HuH-7 (cell line): Measurements from ENCODE around the gene CDT1.
"Not testable (repeated sequence)": the region's sequence is repeated elsewhere in the genome, so short reads cannot be mapped to it uniquely, and the experiment has no call there.

Source experiments
- DNase-seq: peaks from one replicate; pipeline ENCODE4 v3.0.0; 2011; ENCODE audit warnings: low spot score

CDT1 gene

GRCh38 chr16:88817785-88818574 is 14.4 kb downstream of the CDT1 start:
- DNase-seq, result no peak

DNA sequence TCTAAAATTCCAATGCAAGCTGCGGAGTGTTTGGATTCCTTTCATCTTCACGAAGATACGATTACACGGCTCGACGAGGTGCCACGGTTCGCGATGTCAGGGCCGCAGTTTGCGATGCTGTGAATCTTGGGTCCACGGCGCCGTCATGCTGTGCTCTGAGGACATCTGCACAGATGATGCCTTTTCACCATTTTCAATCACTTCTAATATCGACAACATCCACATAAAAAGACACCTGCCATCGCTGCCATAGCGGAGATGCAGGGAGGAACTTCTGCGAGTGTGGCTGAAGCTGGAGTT is 14.9 kb downstream of the CDT1 start:
- no peak for DNase-seq

DNA sequence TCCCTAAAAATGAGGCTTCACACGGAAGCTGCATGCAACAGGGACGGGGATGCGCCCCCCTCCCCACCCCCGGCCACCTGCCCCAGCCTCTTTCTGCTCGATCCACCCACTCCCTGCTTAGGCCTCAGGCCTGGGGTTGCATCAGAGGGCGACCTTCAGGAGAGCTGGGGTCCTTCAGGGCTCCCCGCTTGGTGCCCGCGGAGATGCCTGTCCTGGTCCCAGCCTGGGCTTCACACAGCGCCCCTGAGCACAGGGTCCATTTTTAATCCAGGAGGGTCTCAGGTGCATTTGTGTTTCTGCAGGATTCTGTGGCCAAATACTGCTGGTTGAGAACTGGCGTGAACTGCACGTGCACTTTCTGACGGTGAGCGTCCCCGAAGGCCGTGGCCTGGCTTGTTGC is 15.5 kb downstream of the CDT1 start:
- no peak for DNase-seq

DNA sequence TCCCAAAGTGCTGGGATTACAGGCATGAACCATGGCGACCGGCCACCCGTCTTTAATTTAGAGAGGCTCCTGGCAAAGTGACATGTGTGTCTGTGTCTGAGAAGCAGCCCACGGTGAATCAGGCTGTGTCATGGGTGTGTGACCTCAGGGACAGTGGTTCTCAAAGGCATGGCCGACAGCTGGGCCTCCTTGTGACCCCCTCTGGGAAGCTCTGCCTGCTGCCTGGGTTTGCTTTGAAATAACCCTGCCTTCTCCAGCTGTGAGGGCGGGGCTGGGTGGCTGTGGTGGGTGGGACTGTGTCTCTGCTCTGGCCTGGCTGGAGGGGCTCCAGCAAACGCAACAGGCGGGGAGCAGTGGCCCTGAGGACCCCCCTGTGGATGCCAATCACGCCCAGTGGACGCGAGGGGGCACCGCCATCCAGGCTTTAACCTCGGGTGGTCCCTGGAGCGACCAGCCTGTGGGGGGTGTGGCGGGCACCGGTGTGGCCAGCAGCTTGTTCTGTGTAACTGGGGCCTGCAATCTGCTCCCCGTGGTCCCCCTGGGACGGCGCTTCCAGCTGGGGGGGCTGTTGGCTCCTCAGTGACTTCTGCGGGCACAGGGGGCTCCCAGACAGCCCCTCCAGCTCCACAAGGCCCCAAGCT is 16.9 kb downstream of the CDT1 start:
- no peak for DNase-seq

- DNase-seq, result no peak
These were observed 17.7 kb downstream of the CDT1 start for GRCh38 chr16:88821168-88821850.

- no peak for DNase-seq
These were observed 18.9 kb downstream of the CDT1 start for GRCh38 chr16:88822281-88823040.

DNA sequence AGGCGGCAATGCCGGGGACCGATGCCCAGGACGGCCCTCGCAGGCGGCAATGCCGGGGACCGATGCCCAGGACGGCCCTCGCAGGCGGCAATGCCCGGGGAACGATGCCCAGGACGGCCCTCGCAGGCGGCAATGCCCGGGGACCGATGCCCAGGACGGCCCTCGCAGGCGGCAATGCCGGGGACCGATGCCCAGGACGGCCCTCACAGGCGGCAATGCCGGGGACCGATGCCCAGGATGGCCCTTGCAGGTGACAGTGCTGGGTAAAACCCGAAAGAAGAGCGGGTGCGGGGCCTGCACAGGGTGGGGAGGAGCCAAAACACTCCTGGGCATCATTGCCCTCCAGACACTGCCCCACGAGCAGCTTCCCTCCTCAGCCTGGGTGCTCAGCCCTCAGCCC is 20.1 kb downstream of the CDT1 start:
- DNase-seq, result not testable (repeated sequence)

DNA sequence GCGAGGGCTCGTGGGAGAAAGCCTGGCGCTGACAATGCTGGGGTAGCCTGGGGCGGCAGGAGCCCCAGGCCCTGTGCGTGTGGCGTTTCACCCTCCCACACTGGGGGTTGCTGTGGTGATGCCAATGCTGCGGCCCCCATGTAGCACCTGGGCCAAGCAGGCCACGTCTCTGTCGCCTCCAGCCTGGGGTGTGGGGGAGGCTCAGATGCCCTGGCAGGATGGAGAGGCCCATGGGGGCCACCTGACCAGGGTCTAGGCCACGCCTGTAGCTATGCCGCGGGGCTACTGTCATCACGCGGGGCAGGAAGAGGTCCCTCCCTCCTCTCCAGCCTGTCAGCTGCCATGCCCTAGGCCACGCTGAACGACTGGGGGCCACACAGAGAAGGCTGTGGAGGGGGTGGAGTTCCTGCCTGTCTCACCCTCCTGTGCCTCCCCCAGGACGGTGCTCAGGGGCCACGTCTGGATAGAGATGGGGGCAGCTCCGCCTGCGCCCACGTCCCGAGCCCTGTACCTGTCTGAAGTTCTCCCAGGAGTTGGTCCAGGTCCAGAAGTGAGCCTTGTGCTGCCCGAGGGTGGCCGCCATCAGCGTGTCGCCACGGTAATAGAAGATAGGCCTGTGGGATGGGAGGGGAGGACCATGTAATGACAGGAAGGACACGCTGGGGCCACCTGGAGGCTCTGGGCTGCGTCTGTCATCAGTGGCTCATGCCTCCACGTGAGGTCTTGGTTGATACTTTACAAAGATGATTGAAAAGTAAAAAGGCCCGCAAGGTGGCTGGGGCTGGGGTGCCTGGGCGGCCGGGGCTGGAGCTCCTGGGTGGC is 20.9 kb downstream of the CDT1 start:
- no peak for DNase-seq

GRCh38 chr16:88825146-88825545 is 21.6 kb downstream of the CDT1 start:
- DNase-seq, result no peak

DNA sequence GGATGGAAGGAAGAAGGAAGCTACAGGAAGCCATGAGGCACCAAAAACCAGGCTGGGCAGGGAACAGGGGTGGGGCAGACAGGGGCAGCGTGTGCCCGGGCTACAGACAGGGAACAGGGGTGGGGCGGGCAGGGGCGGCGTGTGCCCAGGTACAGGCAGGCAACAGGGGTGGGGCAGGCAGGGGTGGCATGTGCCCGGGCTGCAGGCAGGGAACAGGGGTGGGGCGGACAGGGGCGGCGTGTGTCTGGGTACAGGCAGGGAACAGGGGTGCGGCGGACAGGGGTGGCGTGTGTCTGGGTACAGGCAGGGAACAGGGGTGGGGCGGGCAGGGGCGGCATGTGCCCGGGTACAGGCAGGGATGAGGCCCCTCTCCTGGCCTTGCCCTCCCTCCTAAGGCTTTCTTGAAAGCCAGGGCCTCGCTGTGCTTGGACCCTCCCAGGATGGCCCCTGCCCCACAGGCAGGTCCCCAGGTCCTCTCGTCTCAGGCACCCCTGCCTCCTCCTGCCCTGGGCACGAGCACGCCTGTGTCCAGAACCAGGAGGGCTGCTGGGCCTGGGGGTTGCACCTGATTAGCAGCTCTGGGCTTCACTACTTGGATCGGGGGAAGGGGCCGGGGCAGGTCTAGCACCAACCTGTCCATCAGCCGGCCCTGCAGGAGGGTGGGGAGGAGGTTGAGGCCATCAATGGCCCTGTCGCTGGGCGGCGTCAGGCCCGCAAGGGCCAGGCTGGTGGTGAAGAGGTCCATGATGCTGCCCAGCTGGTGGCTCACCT is 22.7 kb downstream of the CDT1 start:
- no peak for DNase-seq

GRCh38 chr16:88827727-88828126 is 24.1 kb downstream of the CDT1 start:
- DNase-seq, result no peak

DNA sequence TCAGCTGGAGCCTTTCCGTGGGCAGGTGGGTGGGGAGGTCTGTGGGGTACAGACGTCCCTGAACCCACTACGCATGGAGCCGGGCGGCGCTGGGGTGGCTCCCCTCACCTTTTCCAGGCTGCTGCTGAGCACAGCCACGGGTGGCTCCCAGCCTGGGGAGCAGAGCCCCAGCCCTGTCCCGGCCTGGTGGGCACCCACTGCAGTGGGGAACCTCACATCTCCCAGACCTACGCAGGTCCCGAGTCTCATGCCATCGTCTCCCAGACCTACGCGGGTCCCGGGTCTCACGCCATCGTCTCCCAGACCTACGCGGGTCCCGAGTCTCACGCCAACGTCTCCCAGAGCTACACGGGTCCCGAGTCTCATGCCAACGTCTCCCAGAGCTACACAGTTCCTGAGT is 25.1 kb downstream of the CDT1 start:
- DNase-seq, result no peak

DNA sequence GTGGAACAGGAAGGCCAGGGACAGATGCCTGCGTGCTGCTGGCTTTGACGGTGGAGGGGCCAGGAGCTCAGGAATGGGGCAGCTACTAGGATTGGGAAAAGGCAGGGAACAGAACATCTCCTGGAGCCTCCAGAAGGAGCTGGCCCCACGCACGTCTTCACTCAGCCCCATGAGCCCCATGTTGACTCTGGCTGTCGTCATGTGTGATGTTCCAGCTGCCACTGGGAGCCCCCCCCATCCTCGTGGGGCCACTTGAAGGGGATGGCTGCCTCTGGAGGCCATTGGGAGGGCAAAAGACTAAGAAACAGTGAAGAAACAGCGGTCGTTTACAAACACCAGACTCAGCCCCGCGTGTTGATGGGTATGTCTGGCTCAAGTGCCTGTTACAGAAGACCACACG is 26.7 kb downstream of the CDT1 start:
- no peak for DNase-seq

- DNase-seq, result no peak
These were observed 27.2 kb downstream of the CDT1 start for GRCh38 chr16:88830783-88831182.

DNA sequence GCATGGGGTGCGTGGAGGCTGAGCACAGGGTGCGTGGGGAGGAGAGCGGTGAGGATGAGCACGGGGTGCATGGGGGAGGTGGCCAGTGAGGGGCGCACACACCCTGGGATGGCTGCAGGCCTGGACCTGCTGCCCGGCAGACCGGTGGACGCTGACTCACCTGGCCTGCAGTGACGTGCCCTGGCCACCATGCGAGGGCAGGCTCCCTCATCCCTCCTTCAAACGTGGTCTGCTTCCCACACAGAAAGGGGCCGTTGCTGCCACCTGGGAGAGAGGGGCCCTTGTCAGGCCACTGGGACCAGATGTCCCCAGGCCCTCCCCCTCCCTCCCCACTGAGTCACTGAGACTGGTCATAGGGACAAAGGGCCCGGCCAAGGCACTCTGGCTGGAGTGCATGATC is 28.2 kb downstream of the CDT1 start:
- DNase-seq, result no peak

- no peak for DNase-seq
These were observed 29.5 kb downstream of the CDT1 start for GRCh38 chr16:88833086-88833485.

- no peak for DNase-seq
These were observed 31.1 kb downstream of the CDT1 start for GRCh38 chr16:88834670-88835069.

DNA sequence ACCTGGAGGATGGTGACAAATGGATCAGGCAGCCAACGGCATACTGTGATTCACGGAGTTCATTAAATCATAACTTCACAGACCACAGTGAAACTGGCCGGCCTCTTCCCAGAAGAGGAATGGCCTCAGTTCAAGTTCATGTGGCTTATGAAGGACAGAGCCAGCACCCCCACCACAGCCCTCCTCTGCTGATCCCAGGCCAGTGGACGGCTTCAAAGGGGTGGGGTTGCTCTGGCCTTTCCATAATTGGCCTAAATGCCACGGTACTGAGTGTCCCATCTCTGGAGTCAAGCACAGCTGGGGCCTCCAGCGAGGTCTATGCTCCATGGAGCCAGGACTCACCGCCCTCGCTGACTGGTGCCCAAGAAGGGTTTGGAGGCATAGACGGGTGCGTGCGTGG is 31.8 kb downstream of the CDT1 start:
- no peak for DNase-seq

DNA sequence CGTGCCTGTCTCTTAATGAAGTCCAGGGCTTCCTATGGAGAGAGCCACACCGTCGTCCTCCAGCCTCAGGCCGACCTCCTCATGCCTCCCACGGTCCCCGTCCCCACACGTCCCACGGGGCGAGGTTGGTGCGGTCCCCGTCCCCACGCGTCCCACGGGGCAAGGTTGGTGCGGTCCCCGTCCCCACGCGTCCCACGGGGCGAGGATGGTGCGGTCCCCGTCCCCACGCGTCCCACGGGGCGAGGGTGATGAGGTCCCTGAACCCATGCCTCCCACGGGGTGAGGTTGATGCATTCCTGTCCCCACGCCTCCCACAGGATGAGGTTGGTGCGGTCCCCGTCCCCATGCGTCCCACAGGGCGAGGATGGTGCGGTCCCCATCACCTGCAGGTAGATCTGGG is 32.2 kb downstream of the CDT1 start:
- DNase-seq, result no peak

GRCh38 chr16:88836791-88837190 is 33.2 kb downstream of the CDT1 start:
- no peak for DNase-seq

DNA sequence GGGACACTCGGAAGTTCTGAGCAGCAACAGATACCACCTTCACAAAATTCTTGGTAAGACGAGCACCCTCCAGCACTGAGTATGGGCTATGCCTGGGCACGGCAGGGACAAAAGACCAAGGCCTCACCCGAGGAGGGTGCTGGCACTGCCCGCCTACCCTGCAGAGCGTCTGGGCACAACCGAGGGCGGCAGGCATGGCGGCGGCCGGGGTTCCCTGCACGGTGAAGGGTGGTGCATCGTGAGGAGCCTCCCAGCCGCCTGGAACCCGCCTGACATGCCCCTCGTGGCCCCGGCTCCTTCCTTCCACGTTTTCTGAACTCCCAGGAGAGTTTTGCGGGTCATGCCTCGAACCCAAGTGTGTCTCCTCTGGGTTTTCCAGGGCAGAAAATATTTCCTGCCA is 34.2 kb downstream of the CDT1 start:
- no peak for DNase-seq
